Measurements from ENCODE around the gene ABHD1. TPM values are rescaled to one million over a fixed set of nuclear protein-coding genes. Genes with fewer than 3 reads are reported as not detected.
A peak's percentile ranks its signal among the peaks of the same experiment; 100 is the strongest.

ABHD1 gene
- total RNA-seq, 1 donor from 2014 or later, result not detected

GRCh38 chr2:27122791-27123190, 824 bp upstream of the ABHD1 start:
- peak overlapping the region; percentile 53 to 91 (median 79) for H3K4me3 ChIP-seq (ENCODE audit: low read length in 3 of 3)
- H3K36me3 ChIP-seq (ENCODE audit: control insufficient read depth in 3 of 3, insufficient read depth in 3 of 3, low read length in 3 of 3), result no peaks in the 10 kb centered on the region
- H3K9me3 ChIP-seq (ENCODE audit: control insufficient read depth in 3 of 3, low read length in 3 of 3), result no peaks in the 10 kb centered on the region
- H3K27ac ChIP-seq (ENCODE audit: low read depth, low read length), result peak overlapping the region; percentile 14
- H3K4me1 ChIP-seq (ENCODE audit: control insufficient read depth in 3 of 3, insufficient read depth in 3 of 3, low read length in 3 of 3), result peaks cover 29 to 40% (median 36%) of the 10 kb centered on the region in 3 donors
- H3K27me3 ChIP-seq (ENCODE audit: control insufficient read depth in 3 of 3, insufficient read depth in 3 of 3, low read length in 3 of 3), result peaks cover 10 to 17% (median 12%) of the 10 kb centered on the region in 3 donors
- H3K9ac ChIP-seq (ENCODE audit: low read depth in 1 of 3, low read length in 3 of 3), result peak overlapping the region in 2 of 3 donors; percentile 85 to 93

GRCh38 chr2:27125104-27125503, 1.5 kb downstream of the ABHD1 start:
- no peaks in the 10 kb centered on the region for H3K9me3 ChIP-seq (ENCODE audit: control insufficient read depth in 3 of 3, low read length in 3 of 3)
- no peak overlapping the region for H3K9ac ChIP-seq (ENCODE audit: low read depth in 1 of 3, low read length in 3 of 3)
- H3K36me3 ChIP-seq (ENCODE audit: control insufficient read depth in 3 of 3, insufficient read depth in 3 of 3, low read length in 3 of 3), result peaks cover 6 to 13% (median 8%) of the 10 kb centered on the region in 3 donors
- no peaks in the 10 kb centered on the region for H3K27me3 ChIP-seq (ENCODE audit: control insufficient read depth in 3 of 3, insufficient read depth in 3 of 3, low read length in 3 of 3)
- H3K4me3 ChIP-seq (ENCODE audit: low read length in 3 of 3), result no peak overlapping the region
- H3K27ac ChIP-seq (ENCODE audit: low read depth, low read length), result no peak overlapping the region
- peaks cover 19 to 27% (median 27%) of the 10 kb centered on the region in 3 donors for H3K4me1 ChIP-seq (ENCODE audit: control insufficient read depth in 3 of 3, insufficient read depth in 3 of 3, low read length in 3 of 3)

GRCh38 chr2:27126252-27126710, 2.7 kb downstream of the ABHD1 start:
- H3K4me1 ChIP-seq (ENCODE audit: control insufficient read depth in 3 of 3, insufficient read depth in 3 of 3, low read length in 3 of 3), result peaks cover 19 to 27% (median 27%) of the 10 kb centered on the region in 3 donors
- H3K9me3 ChIP-seq (ENCODE audit: control insufficient read depth in 3 of 3, low read length in 3 of 3), result no peaks in the 10 kb centered on the region
- peak overlapping the region; percentile 82 for H3K27ac ChIP-seq (ENCODE audit: low read depth, low read length)
- peak overlapping the region; percentile 7 to 63 (median 30) for H3K9ac ChIP-seq (ENCODE audit: low read depth in 1 of 3, low read length in 3 of 3)
- no peaks in the 10 kb centered on the region for H3K27me3 ChIP-seq (ENCODE audit: control insufficient read depth in 3 of 3, insufficient read depth in 3 of 3, low read length in 3 of 3)
- H3K4me3 ChIP-seq (ENCODE audit: low read length in 3 of 3), result peak overlapping the region in 1 of 3 donors; percentile 7
- peaks cover 18 to 23% (median 20%) of the 10 kb centered on the region in 3 donors for H3K36me3 ChIP-seq (ENCODE audit: control insufficient read depth in 3 of 3, insufficient read depth in 3 of 3, low read length in 3 of 3)

- Histone ChIP-seq H3K9me3 (ENCODE audit: control insufficient read depth in 3 of 3, low read length in 3 of 3) (no peaks in the 10 kb centered on the region), H3K36me3 (ENCODE audit: control insufficient read depth in 3 of 3, insufficient read depth in 3 of 3, low read length in 3 of 3) (peaks cover 34 to 41% (median 38%) of the 10 kb centered on the region in 3 donors), H3K27ac (ENCODE audit: low read depth, low read length) (no peak overlapping the region), H3K27me3 (ENCODE audit: control insufficient read depth in 3 of 3, insufficient read depth in 3 of 3, low read length in 3 of 3) (no peaks in the 10 kb centered on the region), H3K9ac (ENCODE audit: low read depth in 1 of 3, low read length in 3 of 3) (no peak overlapping the region), H3K4me3 (ENCODE audit: low read length in 3 of 3) (no peak overlapping the region), H3K4me1 (ENCODE audit: control insufficient read depth in 3 of 3, insufficient read depth in 3 of 3, low read length in 3 of 3) (peaks cover 26 to 33% (median 31%) of the 10 kb centered on the region in 3 donors)
These were observed 4.5 kb downstream of the ABHD1 start for GRCh38 chr2:27127883-27128667.

- Histone ChIP-seq H3K36me3 (ENCODE audit: control insufficient read depth in 3 of 3, insufficient read depth in 3 of 3, low read length in 3 of 3) (peaks cover 34 to 41% (median 38%) of the 10 kb centered on the region in 3 donors), H3K9me3 (ENCODE audit: control insufficient read depth in 3 of 3, low read length in 3 of 3) (no peaks in the 10 kb centered on the region), H3K9ac (ENCODE audit: low read depth in 1 of 3, low read length in 3 of 3) (no peak overlapping the region), H3K4me1 (ENCODE audit: control insufficient read depth in 3 of 3, insufficient read depth in 3 of 3, low read length in 3 of 3) (peaks cover 28 to 33% (median 32%) of the 10 kb centered on the region in 3 donors), H3K27ac (ENCODE audit: low read depth, low read length) (no peak overlapping the region), H3K27me3 (ENCODE audit: control insufficient read depth in 3 of 3, insufficient read depth in 3 of 3, low read length in 3 of 3) (no peaks in the 10 kb centered on the region), H3K4me3 (ENCODE audit: low read length in 3 of 3) (no peak overlapping the region)
These were observed 5.3 kb downstream of the ABHD1 start for GRCh38 chr2:27128668-27129571.

GRCh38 chr2:27130396-27130795, 6.8 kb downstream of the ABHD1 start:
- H3K4me3 ChIP-seq (ENCODE audit: low read length in 3 of 3), result no peak overlapping the region
- peaks cover 34 to 41% (median 38%) of the 10 kb centered on the region in 3 donors for H3K36me3 ChIP-seq (ENCODE audit: control insufficient read depth in 3 of 3, insufficient read depth in 3 of 3, low read length in 3 of 3)
- peaks cover 24 to 31% (median 25%) of the 10 kb centered on the region in 3 donors for H3K4me1 ChIP-seq (ENCODE audit: control insufficient read depth in 3 of 3, insufficient read depth in 3 of 3, low read length in 3 of 3)
- H3K27ac ChIP-seq (ENCODE audit: low read depth, low read length), result no peak overlapping the region
- H3K9me3 ChIP-seq (ENCODE audit: control insufficient read depth in 3 of 3, low read length in 3 of 3), result no peaks in the 10 kb centered on the region
- no peak overlapping the region for H3K9ac ChIP-seq (ENCODE audit: low read depth in 1 of 3, low read length in 3 of 3)
- H3K27me3 ChIP-seq (ENCODE audit: control insufficient read depth in 3 of 3, insufficient read depth in 3 of 3, low read length in 3 of 3), result no peaks in the 10 kb centered on the region

GRCh38 chr2:27131429-27131828, 7.8 kb downstream of the ABHD1 start:
- Histone ChIP-seq H3K9ac (ENCODE audit: low read depth in 1 of 3, low read length in 3 of 3) (no peak overlapping the region), H3K9me3 (ENCODE audit: control insufficient read depth in 3 of 3, low read length in 3 of 3) (no peaks in the 10 kb centered on the region), H3K4me1 (ENCODE audit: control insufficient read depth in 3 of 3, insufficient read depth in 3 of 3, low read length in 3 of 3) (peaks cover 16 to 22% (median 16%) of the 10 kb centered on the region in 3 donors), H3K36me3 (ENCODE audit: control insufficient read depth in 3 of 3, insufficient read depth in 3 of 3, low read length in 3 of 3) (peaks cover 34 to 41% (median 38%) of the 10 kb centered on the region in 3 donors), H3K27me3 (ENCODE audit: control insufficient read depth in 3 of 3, insufficient read depth in 3 of 3, low read length in 3 of 3) (no peaks in the 10 kb centered on the region), H3K27ac (ENCODE audit: low read depth, low read length) (no peak overlapping the region), H3K4me3 (ENCODE audit: low read length in 3 of 3) (no peak overlapping the region)

GRCh38 chr2:27133195-27133875, 9.7 kb downstream of the ABHD1 start:
- Histone ChIP-seq H3K36me3 (ENCODE audit: control insufficient read depth in 3 of 3, insufficient read depth in 3 of 3, low read length in 3 of 3) (peaks cover 34 to 41% (median 38%) of the 10 kb centered on the region in 3 donors), H3K4me1 (ENCODE audit: control insufficient read depth in 3 of 3, insufficient read depth in 3 of 3, low read length in 3 of 3) (peaks cover 14 to 20% (median 16%) of the 10 kb centered on the region in 3 donors), H3K9ac (ENCODE audit: low read depth in 1 of 3, low read length in 3 of 3) (peak overlapping the region; percentile 91 to 96 (median 92)), H3K9me3 (ENCODE audit: control insufficient read depth in 3 of 3, low read length in 3 of 3) (no peaks in the 10 kb centered on the region), H3K27ac (ENCODE audit: low read depth, low read length) (peak overlapping the region; percentile 88), H3K4me3 (ENCODE audit: low read length in 3 of 3) (peak overlapping the region; percentile 77 to 92 (median 92)), H3K27me3 (ENCODE audit: control insufficient read depth in 3 of 3, insufficient read depth in 3 of 3, low read length in 3 of 3) (no peaks in the 10 kb centered on the region)

Data from skeletal muscle tissue (tissue), 4 donors.